GM18508 (cell line): ENCODE results near the gene JOSD1.

Experiments
- ATAC-seq: cut with Tn5 transposase; IDR thresholded peaks from one replicate; pipeline ENCODE4 v1.9.1; 2021; ENCODE audit warnings: moderate number of reproducible peaks; ENCODE audit not compliant: insufficient read depth, unreplicated experiment

The JOSD1 gene

GRCh38 chr22:38638728-38639127 is 62.0 kb downstream of the JOSD1 start:
- no peak for ATAC-seq

- ATAC-seq, result no peak
Observed at GRCh38 chr22:38638216-38638615, 62.5 kb downstream of the JOSD1 start.
